NOMO-1 treated with DMSO at 0.1 percent for 48 hours (cell line): ENCODE results near the gene GPRC5D.

Source experiments
- DNase-seq: peaks from one replicate; lab custom pipeline; 2025; ENCODE audit not compliant: unreplicated experiment; lab: John Stamatoyannopoulos, UW

The GPRC5D gene

DNA sequence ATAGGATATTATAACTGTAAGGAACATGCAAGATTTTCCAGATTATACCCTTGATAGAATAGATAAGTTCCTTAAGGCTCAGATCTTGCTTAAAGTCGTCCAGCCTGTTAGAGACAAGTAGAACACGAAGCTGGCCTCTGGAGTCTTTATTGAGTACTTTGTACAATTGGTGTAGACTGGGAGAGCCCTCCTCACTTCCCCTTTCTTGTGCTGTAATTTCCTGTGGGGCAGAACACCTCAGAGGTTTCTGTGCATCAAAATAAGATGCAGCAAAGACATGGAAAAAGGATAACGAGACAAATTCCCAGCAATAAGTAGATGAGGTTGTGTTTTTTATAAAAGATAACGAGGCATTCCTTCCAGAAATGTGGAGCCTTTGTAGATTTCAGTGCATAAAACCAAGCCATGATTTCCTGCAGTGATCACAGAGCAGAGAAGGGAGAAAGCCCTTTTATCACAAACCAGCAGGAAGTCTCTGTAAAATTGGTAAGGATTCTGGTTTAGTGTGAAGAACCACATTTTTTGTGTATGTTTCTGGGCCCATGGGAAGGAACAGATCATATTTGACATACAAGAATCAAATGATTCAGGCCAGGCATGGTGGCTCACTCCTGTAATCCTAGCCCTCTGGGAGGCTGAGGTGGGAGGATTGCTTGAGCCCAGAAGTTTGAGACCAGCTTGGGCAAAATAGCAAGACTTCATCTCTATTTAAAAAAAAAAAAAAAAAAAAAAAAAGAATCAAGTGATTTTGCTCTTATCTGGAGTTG, 42.6 kb downstream of the GPRC5D start:
- DNase-seq, result peak; percentile 71

DNA sequence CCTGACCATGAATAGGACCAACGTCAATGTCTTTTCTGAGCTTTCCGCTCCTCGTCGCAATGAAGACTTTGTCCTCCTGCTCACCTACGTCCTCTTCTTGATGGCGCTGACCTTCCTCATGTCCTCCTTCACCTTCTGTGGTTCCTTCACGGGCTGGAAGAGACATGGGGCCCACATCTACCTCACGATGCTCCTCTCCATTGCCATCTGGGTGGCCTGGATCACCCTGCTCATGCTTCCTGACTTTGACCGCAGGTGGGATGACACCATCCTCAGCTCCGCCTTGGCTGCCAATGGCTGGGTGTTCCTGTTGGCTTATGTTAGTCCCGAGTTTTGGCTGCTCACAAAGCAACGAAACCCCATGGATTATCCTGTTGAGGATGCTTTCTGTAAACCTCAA, 43.3 kb downstream of the GPRC5D start:
- no peak for DNase-seq

DNA sequence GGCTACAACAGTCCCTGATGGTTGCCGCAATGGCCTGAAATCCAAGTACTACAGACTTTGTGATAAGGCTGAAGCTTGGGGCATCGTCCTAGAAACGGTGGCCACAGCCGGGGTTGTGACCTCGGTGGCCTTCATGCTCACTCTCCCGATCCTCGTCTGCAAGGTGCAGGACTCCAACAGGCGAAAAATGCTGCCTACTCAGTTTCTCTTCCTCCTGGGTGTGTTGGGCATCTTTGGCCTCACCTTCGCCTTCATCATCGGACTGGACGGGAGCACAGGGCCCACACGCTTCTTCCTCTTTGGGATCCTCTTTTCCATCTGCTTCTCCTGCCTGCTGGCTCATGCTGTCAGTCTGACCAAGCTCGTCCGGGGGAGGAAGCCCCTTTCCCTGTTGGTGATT, 43.7 kb downstream of the GPRC5D start:
- DNase-seq, result no peak

DNA sequence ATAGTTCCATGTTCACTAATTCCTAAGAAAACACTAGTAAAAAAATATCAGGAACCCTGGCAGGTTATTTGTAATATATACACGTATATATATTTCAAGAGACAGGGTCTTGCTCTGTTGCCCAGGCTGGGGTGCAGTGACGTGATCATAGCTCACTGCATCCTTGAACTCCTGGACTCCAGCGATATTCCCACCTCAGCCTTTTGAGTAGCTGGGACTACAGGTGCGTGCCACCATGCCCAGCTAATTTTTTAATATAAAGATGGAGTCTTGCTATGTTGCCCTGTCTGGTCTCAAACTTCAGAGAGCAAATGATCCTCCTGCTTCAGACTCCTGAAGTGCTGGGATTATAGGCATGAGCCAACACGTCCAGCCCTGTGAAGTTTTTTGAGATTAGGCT, 44.4 kb downstream of the GPRC5D start:
- no peak for DNase-seq

DNA sequence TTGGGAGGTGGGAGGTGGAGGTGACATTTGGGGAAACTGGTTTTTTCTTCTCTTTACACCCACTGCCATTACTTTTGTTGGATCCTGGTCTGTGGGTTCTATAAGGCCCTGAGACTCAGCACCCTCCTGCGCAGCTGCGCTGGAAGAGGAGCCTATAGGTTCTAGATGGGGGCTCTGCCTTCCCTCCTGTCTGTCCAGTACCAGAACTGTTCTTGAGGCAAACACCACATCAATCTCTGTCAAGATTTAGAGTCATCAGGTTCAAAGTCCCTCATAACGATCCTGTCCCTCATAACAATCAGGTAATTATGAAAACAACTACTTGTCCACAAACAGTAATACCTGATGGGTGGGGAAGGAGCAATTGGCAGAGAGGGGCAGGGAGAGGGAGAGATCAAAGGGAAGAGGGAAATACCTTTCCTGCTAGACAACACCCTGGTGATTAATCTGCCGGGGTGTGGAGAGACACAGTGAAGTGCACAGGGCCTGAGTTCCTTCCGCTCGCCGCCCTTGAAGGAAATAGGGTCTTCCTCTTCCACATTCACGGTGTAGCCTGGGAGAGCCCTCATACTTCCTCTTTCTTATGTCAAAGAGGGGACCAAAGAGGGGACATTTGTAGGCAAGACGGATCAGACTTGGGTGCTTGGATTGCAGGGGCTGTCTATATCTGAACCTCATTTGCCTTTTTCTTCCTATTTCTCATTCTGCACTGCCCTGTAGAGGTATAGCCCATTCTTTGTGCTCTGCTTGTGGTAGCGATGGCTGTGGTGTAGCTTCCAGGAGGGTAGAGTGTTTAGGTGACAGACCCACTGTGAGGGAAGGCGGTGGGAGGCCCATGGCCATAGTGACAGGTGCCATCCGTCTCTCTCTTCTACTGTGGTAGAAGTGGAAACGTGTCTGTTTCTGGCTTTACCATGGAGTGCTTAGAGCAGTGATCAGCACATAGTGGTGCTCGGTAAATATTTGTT, 48.0 kb downstream of the GPRC5D start:
- DNase-seq, result peak; percentile 27

DNA sequence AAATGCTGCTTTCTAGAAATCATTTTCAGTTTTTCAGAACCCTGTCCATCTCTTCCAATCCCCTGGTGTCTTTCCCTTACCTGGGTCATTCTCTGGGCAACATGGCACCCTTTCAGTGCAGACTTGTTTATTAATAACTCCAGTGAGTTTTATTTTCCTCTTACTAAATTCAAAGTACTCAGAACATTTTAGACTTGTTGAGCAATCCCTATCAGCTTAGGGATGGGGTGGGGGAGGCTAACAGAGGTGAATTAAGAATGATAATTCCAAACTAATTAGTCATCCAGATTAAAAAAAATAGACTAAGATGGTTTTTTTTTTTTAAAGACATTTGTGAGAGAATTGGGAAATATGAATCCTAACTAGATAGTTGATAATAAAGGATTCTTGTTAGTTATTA, 49.9 kb downstream of the GPRC5D start:
- DNase-seq, result no peak

DNA sequence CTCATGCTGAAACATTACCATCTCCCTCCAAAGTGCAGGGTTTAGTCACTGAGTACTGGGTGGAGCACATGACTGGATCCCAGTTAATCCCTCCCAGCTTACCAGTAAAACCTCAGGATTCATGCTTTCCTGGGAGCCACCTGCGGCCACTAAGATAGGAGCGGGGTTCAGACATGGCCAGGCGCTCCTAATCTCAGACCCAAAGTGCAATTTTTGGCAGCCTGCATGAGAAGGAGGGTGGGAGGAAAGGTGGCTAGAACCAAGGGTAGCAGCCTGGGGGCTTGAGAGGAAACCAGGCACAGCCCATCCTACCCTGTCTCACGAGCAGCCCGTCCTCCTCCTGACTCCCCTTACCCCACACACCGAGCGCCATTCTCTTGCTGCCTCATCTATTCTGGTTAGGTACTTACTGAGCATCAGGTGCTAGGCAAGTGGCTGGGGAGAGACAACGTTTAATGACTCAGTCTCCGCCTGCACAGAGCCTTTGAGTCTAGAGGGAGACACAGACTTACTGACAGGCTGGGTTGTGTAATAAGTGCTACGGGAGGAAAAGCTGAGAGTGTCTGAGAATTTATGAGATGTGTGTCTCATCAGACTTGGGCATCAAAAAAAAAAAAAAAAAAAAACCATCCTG, 50.7 kb downstream of the GPRC5D start:
- peak; percentile 26 for DNase-seq

DNA sequence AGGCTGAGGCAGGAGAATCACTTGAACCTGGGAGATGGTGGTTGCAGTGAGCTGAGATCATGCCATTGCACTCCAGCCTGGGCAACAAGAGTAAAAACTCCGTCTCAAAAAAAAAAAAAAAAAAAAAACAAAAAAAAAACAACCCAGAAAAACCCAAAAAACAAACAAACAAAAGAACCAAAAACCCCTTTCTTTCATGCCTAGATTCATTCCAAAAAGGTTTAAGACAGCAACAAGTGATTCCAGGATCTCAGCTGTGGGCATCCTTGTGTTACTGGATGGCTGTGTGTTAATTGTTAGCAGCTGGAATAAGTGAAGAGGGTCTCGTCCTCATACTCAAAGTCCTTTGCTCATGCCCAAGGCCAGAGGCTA, 51.2 kb downstream of the GPRC5D start:
- no peak for DNase-seq

DNA sequence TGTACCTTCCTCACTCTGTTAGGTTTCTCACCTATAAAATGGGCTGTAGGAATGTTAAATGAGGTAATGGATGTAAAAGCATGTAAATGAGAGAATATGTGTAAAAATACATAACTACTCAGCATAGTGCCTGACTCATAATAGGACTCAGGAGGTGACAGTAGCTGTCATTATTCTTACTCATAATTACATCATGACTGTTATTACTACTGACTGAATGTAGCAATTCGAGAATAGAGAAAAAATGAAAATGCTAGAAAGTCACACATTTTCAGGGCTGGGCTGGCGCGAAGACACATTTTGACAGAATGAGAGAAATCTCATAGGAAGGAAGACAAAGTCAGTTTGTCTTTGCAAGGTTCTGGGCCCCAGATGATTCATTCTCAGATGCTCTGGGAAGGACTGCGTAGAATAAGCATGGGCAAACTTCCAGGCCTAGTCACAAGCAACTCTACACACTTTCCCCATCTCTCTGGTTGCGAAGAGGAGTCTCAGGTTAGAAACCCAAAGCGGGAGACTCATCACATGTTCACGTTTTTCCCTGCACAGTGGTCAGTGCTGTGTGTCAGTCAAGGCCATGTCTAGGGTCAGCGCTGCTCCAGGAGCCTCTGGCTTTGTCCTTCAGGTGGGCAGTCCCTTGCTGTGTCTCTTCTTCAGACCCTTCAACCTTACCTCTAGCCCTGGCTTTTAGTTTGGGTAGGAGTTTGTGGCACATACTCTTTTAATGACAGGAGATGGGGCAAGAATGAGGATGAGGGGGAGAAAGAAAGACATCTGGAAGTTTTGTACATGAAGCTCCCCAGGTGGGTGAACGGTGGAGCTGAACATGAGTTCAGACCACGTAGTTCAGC, 52.2 kb downstream of the GPRC5D start:
- no peak for DNase-seq

DNA sequence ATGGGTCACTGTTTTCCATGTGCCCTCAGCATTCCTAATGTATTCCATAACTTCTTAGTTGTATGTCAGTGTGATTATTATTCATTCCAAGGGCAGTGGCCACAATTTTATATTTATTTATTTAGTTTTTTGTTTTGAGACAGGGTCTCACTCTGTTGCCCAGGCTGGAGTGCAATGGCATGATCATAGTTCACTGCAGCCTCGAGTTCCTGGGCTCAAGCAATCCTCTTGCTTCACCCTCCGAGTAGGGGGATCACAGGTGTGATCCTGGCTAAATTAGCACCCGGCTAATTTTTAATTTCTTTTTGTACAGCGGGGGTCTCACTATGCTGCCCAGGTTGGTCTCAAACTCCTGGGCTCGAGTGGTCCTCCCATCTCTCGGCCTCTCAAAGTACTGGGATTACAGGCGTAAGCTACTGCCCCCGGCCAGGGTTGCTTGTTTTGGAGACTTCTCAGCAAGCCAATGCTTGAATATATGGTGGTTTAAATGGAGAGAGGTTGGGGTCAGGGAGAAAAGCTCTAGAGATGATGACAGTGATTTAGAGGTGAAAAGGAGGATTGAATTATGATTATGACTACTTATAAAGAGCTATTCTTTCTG, 53.0 kb downstream of the GPRC5D start:
- DNase-seq, result no peak

DNA sequence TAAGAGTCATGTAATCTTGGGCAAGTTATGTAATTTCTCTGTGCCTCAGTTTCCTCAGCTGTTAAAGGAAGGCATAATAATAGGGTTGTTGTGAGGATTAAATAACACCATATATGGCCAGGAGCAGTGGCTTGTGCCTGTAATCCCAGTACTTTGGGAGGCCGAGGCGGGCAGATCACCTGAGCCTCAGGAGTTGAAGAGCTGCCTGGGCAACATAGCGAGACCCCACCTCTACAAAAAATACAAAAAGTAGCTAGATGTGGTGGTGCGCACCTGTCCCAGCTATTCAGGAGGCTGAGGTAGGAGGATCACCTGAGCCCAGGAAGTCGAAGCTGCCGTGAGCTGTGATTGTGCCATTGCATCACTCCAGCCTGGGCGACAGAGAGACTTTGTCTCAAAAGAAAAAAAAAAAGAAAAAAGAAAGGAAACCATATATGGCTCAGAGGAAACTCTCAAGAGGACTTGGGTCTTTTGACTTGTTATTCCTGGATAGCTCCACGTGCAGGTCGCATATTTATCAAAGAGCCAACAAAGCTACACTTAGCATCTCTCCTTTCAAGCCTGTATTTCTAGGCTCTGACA, 53.7 kb downstream of the GPRC5D start:
- no peak for DNase-seq

DNA sequence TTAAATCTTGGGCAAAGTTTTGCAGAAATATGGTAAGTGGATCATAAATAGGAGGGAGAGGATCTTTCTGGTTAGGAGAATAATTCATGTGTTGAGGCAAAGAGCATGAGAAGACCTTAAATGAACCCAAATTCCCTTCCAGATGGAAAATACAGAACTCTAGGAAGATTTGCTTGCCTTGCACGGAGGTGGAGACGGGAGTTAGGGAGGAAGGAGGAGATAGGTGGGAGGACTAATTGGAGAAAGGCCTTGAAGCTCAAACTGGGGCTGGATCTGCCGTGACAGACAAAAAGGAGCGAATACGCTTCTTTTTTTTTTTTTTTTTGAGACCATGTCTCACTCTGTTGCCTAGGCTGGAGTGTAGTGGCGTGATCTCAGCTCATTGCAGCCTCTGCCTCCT, 54.7 kb downstream of the GPRC5D start:
- DNase-seq, result no peak

DNA sequence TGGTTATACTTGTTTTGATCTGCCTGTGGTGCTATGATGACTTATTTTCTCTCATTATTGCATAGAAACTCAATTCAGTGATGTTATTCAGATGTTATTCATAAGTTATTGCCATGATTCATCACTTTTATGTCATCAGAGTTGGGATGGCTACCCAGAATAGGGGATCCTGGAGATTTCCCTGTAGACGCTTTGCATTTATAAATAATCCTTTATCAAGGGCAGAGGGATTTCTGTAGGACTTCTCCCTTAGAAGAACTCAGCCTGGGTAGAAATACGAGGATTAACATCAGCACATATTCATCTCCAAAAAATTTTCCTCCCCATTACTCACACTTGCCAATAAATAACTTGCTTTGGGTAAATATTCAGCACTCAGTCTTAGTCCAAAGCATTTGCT, 55.7 kb downstream of the GPRC5D start:
- DNase-seq, result no peak

DNA sequence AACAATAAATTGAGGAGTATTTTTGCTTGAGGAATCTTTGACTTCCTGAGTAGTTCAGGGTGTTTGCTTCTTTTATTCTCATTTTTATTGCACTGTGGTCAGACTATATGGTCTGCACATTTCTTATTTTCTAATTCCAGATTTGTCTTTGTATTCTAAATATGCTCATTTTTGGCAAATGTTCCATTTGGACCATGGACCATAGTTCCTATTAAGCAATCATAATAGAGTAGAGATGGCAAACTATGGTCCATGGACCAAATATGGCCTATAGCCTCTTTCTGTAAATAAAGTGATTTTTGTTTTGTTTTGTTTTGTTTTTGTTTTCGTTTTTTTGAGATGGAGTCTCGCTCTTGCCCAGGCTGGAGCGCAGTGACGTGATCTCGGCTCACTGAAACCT, 58.5 kb downstream of the GPRC5D start:
- no peak for DNase-seq

DNA sequence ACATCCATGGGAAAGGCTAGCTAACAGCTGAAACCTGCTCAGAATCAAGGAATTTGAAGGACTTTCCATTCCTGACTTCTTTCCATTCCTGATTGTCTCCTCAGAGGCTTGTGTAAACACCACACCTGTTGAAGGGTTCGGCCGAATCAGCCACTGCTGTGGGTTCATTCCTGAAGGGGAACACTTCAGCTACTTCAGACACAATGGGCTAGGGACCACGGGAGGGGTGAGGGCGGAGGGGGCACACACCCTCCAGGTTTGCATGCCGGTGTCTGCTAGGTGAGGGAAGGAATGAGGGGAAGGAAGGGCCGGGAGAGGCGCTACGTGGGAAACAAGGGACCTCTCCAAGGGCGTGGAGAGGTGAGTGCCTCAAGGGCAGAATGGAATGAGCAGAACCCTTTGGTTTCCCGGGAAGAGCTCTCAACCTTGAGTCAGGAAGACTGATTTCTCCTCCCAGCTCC, 59.3 kb downstream of the GPRC5D start:
- DNase-seq, result no peak

DNA sequence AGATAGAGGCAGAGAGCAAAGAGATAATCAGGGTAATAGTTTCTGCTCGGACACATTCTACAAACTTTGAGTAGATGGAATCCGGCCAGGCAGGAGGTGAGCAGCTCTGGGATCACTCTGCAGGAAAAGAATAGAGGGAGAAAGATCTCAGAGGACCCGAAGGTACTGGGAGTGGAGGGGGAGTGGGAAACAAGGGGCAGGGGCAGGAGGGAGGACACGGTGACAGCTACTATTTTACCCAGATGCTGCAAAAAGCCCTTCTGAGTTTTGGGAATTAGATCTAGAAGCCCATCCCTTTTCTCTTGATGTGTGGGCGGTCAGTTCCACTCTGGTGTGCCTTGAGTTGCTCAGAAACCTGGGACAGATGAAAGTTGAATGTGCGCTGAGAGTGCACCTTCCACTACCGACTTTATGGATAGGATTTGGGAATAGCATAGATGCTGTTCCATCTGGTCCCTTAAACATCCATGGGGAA, 60.1 kb downstream of the GPRC5D start:
- no peak for DNase-seq

DNA sequence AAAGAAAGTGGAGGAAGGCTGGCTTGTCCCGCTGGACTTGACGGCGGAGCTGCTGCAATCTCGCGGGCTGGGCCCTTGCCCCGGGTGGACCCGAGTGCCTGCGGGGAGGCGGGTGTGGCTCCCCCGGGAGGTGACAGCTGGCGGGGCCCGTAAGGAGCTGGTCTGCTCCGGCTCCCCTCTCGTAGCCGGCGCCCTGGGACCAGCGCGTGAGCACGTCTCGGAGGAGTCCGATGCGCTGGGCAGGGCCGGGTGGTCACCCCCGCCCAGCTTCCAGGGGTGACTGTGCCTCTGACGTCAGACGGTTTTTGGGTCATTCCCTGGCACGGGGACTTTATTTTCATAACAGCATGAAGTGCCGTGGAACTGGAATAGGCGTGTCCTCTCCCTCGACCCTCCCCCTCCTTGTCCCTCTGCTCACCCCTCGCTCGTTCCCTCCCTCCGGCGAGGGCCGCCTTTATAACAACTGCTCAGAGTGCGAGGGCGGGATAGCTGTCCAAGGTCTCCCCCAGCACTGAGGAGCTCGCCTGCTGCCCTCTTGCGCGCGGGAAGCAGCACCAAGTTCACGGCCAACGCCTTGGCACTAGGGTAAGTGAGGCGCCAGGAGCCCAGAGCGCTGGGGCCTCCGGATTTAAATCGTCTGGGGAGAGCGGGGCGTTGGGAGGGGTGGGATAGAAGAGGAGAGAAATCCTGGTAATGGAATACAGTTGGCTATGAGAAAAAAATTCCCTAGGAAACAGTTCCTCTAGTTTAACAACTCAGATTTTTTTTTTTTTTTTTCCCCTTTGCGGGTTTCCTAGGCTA, 60.7 kb downstream of the GPRC5D start, which contains the start of gene GPRC5A:
Gene GPRC5A, plus strand, starts transcription at position 483 of the 801 bp plus-strand sequence. CDS start 16,688 bp downstream, outside the sequence.
- peak; percentile 4 for DNase-seq
